ENCODE data around the gene BABAM2.

DNA sequence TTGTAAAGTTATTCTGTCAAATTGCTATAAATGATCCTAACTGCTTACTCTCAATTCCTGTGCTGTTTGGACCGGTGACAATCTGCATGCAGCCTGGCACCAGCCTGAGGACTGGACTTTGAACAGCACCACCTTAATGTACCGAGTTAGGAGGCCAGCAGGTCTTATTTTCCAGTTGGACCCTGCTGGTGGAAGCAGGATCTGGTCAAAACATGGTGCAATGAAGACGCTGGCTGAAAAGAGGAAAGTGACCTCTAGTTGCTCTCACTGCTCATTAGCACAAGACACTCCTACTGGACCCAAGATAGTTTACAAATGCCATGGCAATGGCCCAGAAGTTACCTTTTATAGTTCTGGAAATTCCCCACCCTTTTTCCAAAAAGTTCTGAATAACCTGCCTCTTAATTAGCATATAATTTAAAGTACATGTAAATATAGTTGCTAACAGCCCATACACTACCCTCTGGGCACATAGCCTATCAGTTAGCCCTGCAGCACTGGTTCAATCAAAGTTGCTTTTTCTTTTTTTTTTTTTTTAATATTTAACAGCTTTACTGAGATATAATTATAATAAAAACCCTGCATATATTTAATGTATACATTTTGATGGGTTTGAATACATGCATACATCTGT is 36.2 kb upstream of the BABAM2 start:
- TF ChIP-seq, protein P1, sequence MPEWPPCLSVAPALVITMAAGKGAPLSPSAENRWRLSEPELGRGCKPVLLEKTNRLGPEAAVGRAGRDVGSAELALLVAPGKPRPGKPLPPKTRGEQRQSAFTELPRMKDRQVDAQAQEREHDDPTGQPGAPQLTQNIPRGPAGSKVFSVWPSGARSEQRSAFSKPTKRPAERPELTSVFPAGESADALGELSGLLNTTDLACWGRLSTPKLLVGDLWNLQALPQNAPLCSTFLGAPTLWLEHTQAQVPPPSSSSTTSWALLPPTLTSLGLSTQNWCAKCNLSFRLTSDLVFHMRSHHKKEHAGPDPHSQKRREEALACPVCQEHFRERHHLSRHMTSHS (tag by site-specific recombination; IDR thresholded peaks at IDR 0.05): no peak
- TF ChIP-seq, protein P2, sequence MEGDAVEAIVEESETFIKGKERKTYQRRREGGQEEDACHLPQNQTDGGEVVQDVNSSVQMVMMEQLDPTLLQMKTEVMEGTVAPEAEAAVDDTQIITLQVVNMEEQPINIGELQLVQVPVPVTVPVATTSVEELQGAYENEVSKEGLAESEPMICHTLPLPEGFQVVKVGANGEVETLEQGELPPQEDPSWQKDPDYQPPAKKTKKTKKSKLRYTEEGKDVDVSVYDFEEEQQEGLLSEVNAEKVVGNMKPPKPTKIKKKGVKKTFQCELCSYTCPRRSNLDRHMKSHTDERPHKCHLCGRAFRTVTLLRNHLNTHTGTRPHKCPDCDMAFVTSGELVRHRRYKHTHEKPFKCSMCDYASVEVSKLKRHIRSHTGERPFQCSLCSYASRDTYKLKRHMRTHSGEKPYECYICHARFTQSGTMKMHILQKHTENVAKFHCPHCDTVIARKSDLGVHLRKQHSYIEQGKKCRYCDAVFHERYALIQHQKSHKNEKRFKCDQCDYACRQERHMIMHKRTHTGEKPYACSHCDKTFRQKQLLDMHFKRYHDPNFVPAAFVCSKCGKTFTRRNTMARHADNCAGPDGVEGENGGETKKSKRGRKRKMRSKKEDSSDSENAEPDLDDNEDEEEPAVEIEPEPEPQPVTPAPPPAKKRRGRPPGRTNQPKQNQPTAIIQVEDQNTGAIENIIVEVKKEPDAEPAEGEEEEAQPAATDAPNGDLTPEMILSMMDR (tag by site-specific recombination; IDR thresholded peaks at IDR 0.05): no peak
- TF ChIP-seq ZNF558 (tag by site-specific recombination; IDR thresholded peaks at IDR 0.05) (no peak), ZNF175 (tag by site-specific recombination; IDR thresholded peaks at IDR 0.05) (no peak), ZNF510 (tag by site-specific recombination; IDR thresholded peaks at IDR 0.05; ENCODE audit: insufficient replicate concordance) (no peak), WT1 (tag by site-specific recombination; IDR thresholded peaks at IDR 0.05) (no peak), ZNF560 (tag by site-specific recombination; IDR thresholded peaks at IDR 0.05; ENCODE audit: borderline replicate concordance) (no peak), ZNF549 (tag by site-specific recombination; IDR thresholded peaks at IDR 0.05) (no peak), GLI4 (tag by site-specific recombination; IDR thresholded peaks at IDR 0.05) (no peak), ZBTB8A (tag by site-specific recombination; IDR thresholded peaks at IDR 0.05) (no peak)
- TF ChIP-seq, protein P3, sequence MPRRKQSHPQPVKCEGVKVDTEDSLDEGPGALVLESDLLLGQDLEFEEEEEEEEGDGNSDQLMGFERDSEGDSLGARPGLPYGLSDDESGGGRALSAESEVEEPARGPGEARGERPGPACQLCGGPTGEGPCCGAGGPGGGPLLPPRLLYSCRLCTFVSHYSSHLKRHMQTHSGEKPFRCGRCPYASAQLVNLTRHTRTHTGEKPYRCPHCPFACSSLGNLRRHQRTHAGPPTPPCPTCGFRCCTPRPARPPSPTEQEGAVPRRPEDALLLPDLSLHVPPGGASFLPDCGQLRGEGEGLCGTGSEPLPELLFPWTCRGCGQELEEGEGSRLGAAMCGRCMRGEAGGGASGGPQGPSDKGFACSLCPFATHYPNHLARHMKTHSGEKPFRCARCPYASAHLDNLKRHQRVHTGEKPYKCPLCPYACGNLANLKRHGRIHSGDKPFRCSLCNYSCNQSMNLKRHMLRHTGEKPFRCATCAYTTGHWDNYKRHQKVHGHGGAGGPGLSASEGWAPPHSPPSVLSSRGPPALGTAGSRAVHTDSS (tag by site-specific recombination; IDR thresholded peaks at IDR 0.05): no peak
- TF ChIP-seq, protein P4, sequence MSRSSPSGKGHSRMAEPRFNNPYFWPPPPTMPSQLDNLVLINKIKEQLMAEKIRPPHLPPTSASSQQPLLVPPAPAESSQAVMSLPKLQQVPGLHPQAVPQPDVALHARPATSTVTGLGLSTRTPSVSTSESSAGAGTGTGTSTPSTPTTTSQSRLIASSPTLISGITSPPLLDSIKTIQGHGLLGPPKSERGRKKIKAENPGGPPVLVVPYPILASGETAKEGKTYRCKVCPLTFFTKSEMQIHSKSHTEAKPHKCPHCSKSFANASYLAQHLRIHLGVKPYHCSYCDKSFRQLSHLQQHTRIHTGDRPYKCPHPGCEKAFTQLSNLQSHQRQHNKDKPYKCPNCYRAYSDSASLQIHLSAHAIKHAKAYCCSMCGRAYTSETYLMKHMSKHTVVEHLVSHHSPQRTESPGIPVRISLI (tag by site-specific recombination; IDR thresholded peaks at IDR 0.05): no peak
- TF ChIP-seq, protein P5, sequence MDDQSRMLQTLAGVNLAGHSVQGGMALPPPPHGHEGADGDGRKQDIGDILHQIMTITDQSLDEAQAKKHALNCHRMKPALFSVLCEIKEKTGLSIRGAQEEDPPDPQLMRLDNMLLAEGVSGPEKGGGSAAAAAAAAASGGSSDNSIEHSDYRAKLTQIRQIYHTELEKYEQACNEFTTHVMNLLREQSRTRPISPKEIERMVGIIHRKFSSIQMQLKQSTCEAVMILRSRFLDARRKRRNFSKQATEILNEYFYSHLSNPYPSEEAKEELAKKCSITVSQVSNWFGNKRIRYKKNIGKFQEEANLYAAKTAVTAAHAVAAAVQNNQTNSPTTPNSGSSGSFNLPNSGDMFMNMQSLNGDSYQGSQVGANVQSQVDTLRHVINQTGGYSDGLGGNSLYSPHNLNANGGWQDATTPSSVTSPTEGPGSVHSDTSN (CRISPR knock-in tag; IDR thresholded peaks at IDR 0.05): no peak
- TF ChIP-seq, protein P6, sequence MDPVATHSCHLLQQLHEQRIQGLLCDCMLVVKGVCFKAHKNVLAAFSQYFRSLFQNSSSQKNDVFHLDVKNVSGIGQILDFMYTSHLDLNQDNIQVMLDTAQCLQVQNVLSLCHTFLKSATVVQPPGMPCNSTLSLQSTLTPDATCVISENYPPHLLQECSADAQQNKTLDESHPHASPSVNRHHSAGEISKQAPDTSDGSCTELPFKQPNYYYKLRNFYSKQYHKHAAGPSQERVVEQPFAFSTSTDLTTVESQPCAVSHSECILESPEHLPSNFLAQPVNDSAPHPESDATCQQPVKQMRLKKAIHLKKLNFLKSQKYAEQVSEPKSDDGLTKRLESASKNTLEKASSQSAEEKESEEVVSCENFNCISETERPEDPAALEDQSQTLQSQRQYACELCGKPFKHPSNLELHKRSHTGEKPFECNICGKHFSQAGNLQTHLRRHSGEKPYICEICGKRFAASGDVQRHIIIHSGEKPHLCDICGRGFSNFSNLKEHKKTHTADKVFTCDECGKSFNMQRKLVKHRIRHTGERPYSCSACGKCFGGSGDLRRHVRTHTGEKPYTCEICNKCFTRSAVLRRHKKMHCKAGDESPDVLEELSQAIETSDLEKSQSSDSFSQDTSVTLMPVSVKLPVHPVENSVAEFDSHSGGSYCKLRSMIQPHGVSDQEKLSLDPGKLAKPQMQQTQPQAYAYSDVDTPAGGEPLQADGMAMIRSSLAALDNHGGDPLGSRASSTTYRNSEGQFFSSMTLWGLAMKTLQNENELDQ (tag by site-specific recombination; IDR thresholded peaks at IDR 0.05; ENCODE audit: low read depth): no peak
